ENCODE data around the gene MYL11. TPM values are rescaled to one million over a fixed set of nuclear protein-coding genes. Genes with fewer than 3 reads are reported as not detected.
A peak's percentile ranks its signal among the peaks of the same experiment; 100 is the strongest.

MYL11 gene
- total and polyA plus RNA-seq, 3 experiments from 2014 or later, result 1.9 to 4.6 (median 2.4) TPM

DNA sequence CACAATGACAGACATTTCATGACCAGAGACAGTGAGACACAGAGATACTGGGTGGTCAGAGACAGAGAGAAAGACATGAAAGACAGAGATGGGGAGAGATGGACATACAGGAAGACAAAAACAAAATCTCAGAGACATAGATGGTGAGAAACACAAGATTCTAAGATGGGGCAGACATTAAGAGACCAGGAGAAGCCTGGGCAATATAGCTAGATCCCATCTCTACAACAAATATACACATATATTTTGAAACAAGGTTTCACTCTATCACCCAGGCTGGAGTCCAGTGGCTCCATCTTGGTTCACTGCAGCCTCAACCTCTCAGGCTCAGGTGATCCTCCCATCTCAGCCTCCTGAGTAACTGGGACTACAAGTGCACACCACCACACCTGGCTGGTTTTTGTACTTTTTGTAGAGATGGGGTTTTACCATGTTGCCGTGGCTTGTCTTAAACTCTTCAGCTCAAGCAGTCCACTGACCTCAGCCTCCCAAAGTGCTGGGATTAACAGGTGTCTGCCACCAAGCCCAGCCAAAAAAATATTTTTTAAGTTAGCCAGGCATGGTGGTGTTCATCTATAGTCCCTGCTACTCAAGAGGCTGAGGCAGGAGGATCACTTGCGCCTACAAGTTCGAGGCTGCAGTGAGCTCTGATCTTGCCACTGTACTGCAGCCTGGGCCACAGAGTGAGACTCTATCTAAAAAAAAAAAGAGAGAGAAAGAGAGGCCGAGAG, 5.6 kb downstream of the MYL11 start:
- no peak for DNase-seq
- Mint-ChIP-seq H3K27ac (peak overlapping the region; percentile 92 to 100 (median 100)), H3K27me3 (peaks cover 0 to 2% of the 10 kb centered on the region in 2 donors), H3K4me3 (peak overlapping the region; percentile 91 to 100 (median 93)), H3K9me3 (no peaks in the 10 kb centered on the region), H3K36me3 (peaks cover 3 to 32% (median 3%) of the 10 kb centered on the region in 3 donors), H3K4me1 (peaks cover 59 to 67% (median 60%) of the 10 kb centered on the region in 3 donors)
- CTCF ChIA-PET, result interaction anchor here (1.2 to 3.6 kb wide), 3 partner anchors 9 to 37 kb away, joined by 3 to 24 read pairs (median 6); partner anchors contain the start of gene TBC1D10B
- POLR2A ChIA-PET, result interaction anchor here (1.5 to 4.3 kb wide), 3 partner anchors 9 to 270 kb away, joined by 4 to 35 read pairs (median 8); partner anchors contain the start of genes PRR14 and TBC1D10B
- H3K27me3 ChIP-seq (ENCODE audit: insufficient read depth, low read length, poor library complexity, severe bottlenecking), result no peaks in the 10 kb centered on the region
- peak overlapping the region; percentile 20 for H3K4me3 ChIP-seq (ENCODE audit: low read length)
- H3K9me3 ChIP-seq (ENCODE audit: low read length), result no peaks in the 10 kb centered on the region
- no peaks in the 10 kb centered on the region for H3K36me3 ChIP-seq (ENCODE audit: insufficient read depth, low read length)
- H3K27ac ChIP-seq (ENCODE audit: low read depth, low read length), result no peak overlapping the region
- peaks cover 71% of the 10 kb centered on the region for H3K4me1 ChIP-seq (ENCODE audit: insufficient read depth, low read length)

DNA sequence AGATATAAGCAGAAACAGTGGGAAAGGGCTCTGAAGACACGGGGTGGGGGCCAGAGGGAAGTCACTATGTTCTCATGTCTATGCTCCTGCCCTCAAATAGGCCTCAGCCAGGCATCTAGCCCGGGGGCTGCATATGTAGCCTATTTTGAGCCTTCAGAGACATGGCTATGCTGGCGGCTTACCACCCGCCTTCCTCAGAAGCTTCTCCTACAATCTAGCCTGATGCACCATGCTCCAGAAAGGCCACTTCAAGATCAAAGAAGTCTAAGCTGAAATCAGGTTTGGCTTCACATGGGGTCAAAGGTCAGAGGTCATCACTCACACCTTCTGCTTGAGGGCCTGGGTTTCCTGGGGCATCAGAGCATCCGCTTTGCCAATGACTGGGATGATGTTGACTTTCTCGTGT, 6.2 kb downstream of the MYL11 start:
- Histone ChIP-seq H3K4me1 (ENCODE audit: insufficient read depth, low read length) (peaks cover 68% of the 10 kb centered on the region), H3K9me3 (ENCODE audit: low read length) (no peaks in the 10 kb centered on the region), H3K27ac (ENCODE audit: low read depth, low read length) (peak overlapping the region; percentile 60), H3K27me3 (ENCODE audit: insufficient read depth, low read length, poor library complexity, severe bottlenecking) (no peaks in the 10 kb centered on the region), H3K36me3 (ENCODE audit: insufficient read depth, low read length) (no peaks in the 10 kb centered on the region), H3K4me3 (ENCODE audit: low read length) (peak overlapping the region; percentile 57)
- peak overlapping the region; percentile 81 to 93 (median 91) for H3K4me3 Mint-ChIP-seq
- ChIA-PET POLR2A (interaction anchor here (1.5 to 4.3 kb wide), 2 partner anchors 10 to 37 kb away, joined by 4 to 35 read pairs; partner anchors contain the start of gene TBC1D10B), CTCF (interaction anchor here (1.4 to 3.6 kb wide), 2 partner anchors 10 to 29 kb away, joined by 6 to 24 read pairs; partner anchors contain the start of gene TBC1D10B)
- peaks cover 3 to 32% (median 3%) of the 10 kb centered on the region in 3 donors for H3K36me3 Mint-ChIP-seq
- no peaks in the 10 kb centered on the region for H3K9me3 Mint-ChIP-seq
- no peak for DNase-seq
- H3K4me1 Mint-ChIP-seq, result peaks cover 59 to 64% (median 61%) of the 10 kb centered on the region in 3 donors
- peak overlapping the region; percentile 92 to 100 (median 100) for H3K27ac Mint-ChIP-seq
- H3K27me3 Mint-ChIP-seq, result peaks cover 0 to 2% of the 10 kb centered on the region in 2 donors

DNA sequence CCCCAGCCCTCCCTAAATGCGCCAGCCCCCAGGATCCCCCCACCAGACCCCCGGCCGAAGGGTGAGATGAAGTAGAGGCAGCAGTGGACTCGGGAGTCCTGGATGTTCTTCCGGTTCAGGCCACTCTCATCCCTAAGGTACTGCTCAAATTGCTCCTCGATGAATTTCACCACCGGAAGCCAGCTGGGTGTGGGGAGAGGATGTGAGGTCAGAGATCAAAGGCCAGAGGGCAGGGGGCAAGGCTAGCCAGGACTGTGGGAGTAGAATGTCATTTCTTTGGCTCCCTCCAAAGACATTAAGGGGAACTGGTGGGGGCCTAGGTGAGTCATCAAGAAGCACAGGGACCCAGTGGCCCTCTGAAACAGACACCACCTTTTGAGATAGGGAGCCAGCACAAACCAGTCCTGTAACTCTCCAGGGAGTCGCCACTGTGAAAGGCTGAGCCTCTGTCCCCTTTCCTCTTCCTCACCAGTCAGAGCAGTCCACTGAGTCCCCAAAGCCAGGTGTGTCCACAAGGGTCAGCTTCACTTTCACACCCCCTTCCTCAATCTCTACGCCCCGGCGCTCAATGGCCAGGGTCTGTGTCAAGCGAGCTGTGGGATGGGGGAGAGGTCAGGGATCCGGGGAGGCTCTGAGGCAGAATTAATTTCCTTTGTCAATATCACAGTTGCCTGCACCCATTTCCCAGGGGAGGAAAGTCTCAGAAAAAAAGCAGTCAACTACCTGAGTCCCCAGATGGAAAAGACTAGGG, 6.9 kb downstream of the MYL11 start:
- peak overlapping the region; percentile 57 for H3K4me3 ChIP-seq (ENCODE audit: low read length)
- peak overlapping the region; percentile 60 for H3K27ac ChIP-seq (ENCODE audit: low read depth, low read length)
- peaks cover 59 to 64% (median 60%) of the 10 kb centered on the region in 3 donors for H3K4me1 Mint-ChIP-seq
- no peaks in the 10 kb centered on the region for H3K27me3 ChIP-seq (ENCODE audit: insufficient read depth, low read length, poor library complexity, severe bottlenecking)
- H3K4me3 Mint-ChIP-seq, result peak overlapping the region; percentile 81 to 93 (median 91)
- H3K9me3 Mint-ChIP-seq, result no peaks in the 10 kb centered on the region
- peaks cover 0 to 2% of the 10 kb centered on the region in 2 donors for H3K27me3 Mint-ChIP-seq
- CTCF ChIA-PET, result interaction anchor here (1.4 to 3.6 kb wide), 7 partner anchors 10 to 34 kb away, joined by 4 to 24 read pairs (median 15); partner anchors contain the start of genes TBC1D10B, ZNF48 and ZNF771
- no peaks in the 10 kb centered on the region for H3K9me3 ChIP-seq (ENCODE audit: low read length)
- peaks cover 3 to 32% (median 3%) of the 10 kb centered on the region in 3 donors for H3K36me3 Mint-ChIP-seq
- H3K36me3 ChIP-seq (ENCODE audit: insufficient read depth, low read length), result no peaks in the 10 kb centered on the region
- H3K4me1 ChIP-seq (ENCODE audit: insufficient read depth, low read length), result peaks cover 62% of the 10 kb centered on the region
- peak in 1 of 5 donors; percentile 56 for DNase-seq
- H3K27ac Mint-ChIP-seq, result peak overlapping the region; percentile 92 to 100 (median 100)
- POLR2A ChIA-PET, result interaction anchor here (1.5 to 4.3 kb wide), 6 partner anchors 11 to 316 kb away, joined by 4 to 35 read pairs (median 10); partner anchors contain the start of genes ALDOA, TBC1D10B, ZNF48 and ZNF771

DNA sequence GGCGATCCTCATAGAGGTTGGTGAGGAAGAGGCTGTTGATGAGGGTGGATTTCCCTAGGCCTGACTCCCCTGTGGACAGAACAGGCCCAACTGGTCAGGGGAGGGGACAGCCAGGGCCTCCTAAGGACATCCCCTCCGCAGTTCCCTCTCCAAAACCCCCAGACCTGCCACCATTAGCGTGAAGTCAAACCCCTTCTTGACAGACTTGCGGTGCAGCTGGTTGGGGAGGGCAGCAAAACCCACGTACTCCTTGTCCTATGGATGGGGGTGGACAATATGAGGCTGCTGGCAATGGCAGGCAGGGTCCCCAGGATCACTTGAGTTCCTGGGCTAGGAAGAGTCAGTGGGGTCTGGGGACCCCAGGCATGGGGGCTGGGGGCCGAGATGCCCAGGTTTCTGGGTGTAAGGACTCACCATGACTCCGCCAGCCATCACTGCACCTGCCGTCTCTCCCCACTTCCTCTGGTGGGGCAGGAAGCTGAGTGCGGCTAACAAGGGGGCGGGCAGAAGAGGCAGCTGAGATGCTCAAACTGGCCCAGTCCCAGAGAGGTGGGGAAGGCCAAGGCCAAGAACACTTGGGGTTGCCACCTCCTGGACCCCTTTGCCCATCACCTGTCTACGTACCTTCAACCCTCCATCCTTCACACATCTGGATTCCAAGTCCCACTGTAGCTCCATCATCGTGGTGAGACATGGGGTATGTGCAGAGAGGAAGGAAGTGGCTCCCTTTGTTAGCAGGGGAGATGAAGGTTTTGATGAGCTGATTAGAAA, 7.7 kb downstream of the MYL11 start, which contains the start of gene SEPTIN1:
SEPTIN1 (minus strand) TSS at position 451 of the 771 bp plus-strand sequence; CDS start at position 432, 19 bp downstream.
- H3K4me1 ChIP-seq (ENCODE audit: insufficient read depth, low read length), result peaks cover 54% of the 10 kb centered on the region
- POLR2A ChIA-PET, result interaction anchor here (0.6 to 4.3 kb wide), 20 partner anchors 11 to 317 kb away, joined by 3 to 35 read pairs (median 4); partner anchors contain the start of genes ALDOA, CORO1A, TBC1D10B and ZNF48
- Mint-ChIP-seq H3K4me3 (peak within 1 kb of the TSS; percentile 81 to 93 (median 91)), H3K4me1 (peaks cover 55 to 61% (median 56%) of the 10 kb centered on the region in 3 donors), H3K27ac (peak within 1 kb of the TSS; percentile 92 to 100 (median 100)), H3K27me3 (peaks cover 0 to 2% of the 10 kb centered on the region in 2 donors), H3K9me3 (no peaks in the 10 kb centered on the region), H3K36me3 (peaks cover 3 to 31% (median 3%) of the 10 kb centered on the region in 3 donors)
- peak within 1 kb of the TSS; percentile 57 for H3K4me3 ChIP-seq (ENCODE audit: low read length)
- CTCF ChIA-PET, result interaction anchor here (0.6 to 3.6 kb wide), 11 partner anchors 10 to 216 kb away, joined by 3 to 24 read pairs (median 10); partner anchors contain the start of genes CD2BP2, DCTPP1, TBC1D10B and ZNF48
- no peaks in the 10 kb centered on the region for H3K36me3 ChIP-seq (ENCODE audit: insufficient read depth, low read length)
- peak; percentile 64 to 87 (median 80) for DNase-seq
- no peaks in the 10 kb centered on the region for H3K27me3 ChIP-seq (ENCODE audit: insufficient read depth, low read length, poor library complexity, severe bottlenecking)
- H3K27ac ChIP-seq (ENCODE audit: low read depth, low read length), result peak within 1 kb of the TSS; percentile 60
- no peaks in the 10 kb centered on the region for H3K9me3 ChIP-seq (ENCODE audit: low read length)

DNA sequence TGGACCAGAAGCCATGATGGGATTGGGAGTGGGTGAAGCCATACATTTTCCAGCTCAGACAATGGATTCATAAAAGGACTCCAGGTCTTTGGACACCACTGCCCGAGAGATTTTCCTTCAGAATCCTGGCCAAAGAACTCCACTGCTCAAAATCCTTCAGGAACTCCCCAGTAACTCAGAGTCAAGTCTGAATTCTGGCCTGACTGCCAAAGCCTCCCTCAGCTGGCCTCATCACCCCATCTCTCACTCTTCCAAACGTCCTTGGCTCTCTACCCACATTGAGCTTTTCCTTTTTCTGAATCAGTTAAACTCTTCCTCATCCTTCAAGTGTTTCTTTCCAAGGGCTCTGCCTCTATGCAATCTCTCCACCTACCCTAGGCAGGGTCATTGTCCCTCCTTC, 8.9 kb downstream of the MYL11 start:
- Histone ChIP-seq H3K27me3 (ENCODE audit: insufficient read depth, low read length, poor library complexity, severe bottlenecking) (no peaks in the 10 kb centered on the region), H3K27ac (ENCODE audit: low read depth, low read length) (no peak overlapping the region), H3K9me3 (ENCODE audit: low read length) (no peaks in the 10 kb centered on the region), H3K4me3 (ENCODE audit: low read length) (peak overlapping the region; percentile 23), H3K4me1 (ENCODE audit: insufficient read depth, low read length) (peaks cover 51% of the 10 kb centered on the region), H3K36me3 (ENCODE audit: insufficient read depth, low read length) (no peaks in the 10 kb centered on the region)
- peak overlapping the region; percentile 46 to 93 (median 91) for H3K4me3 Mint-ChIP-seq
- H3K27me3 Mint-ChIP-seq, result peaks cover 0 to 2% of the 10 kb centered on the region in 2 donors
- H3K9me3 Mint-ChIP-seq, result no peaks in the 10 kb centered on the region
- ChIA-PET POLR2A (interaction anchor here (0.6 to 4.3 kb wide), 8 partner anchors 12 to 318 kb away, joined by 3 to 35 read pairs (median 10); partner anchors contain the start of genes ALDOA, CORO1A, TBC1D10B and ZNF48), CTCF (interaction anchor here (0.6 to 3.0 kb wide), 6 partner anchors 8 to 249 kb away, joined by 3 to 20 read pairs (median 12); partner anchors contain the start of gene ZNF771)
- H3K36me3 Mint-ChIP-seq, result peaks cover 3 to 22% (median 3%) of the 10 kb centered on the region in 3 donors
- DNase-seq, result peak in 1 of 5 donors; percentile 4
- peaks cover 46 to 48% (median 47%) of the 10 kb centered on the region in 3 donors for H3K4me1 Mint-ChIP-seq
- peak overlapping the region; percentile 92 to 100 (median 100) for H3K27ac Mint-ChIP-seq

DNA sequence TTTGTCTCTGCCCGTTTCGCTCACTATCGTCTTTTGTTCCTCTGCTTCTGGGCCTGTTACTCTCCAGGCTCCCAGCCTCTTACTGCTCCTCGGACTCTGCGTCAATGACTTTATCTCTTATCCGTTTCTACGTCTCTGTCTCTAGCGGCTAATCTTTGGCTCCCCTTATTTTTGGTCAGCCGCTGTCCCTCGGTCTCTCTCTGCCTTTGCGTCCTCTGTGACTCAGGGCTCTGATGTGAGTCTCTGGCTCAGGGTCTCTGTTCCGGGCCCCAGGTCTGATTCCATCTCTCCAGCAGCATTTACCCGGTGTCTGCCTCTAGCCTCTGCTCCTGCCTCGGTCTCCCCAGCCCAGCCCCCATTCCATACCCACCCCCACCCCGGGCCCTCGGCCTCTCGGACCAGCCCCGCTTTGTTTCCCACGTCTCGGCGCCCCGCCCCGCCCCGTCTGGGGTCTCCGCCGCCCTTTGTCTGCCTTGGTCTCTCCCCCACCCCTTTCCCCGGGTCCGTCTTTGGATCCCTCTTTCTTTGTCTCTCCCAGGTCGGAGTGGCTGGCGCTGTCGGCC, 20.1 kb downstream of the MYL11 start:
- H3K4me3 ChIP-seq (ENCODE audit: low read length), result peak overlapping the region; percentile 53
- no peaks in the 10 kb centered on the region for H3K9me3 ChIP-seq (ENCODE audit: low read length)
- peak overlapping the region; percentile 52 for H3K27ac ChIP-seq (ENCODE audit: low read depth, low read length)
- peak overlapping the region; percentile 44 to 98 (median 76) for H3K27ac Mint-ChIP-seq
- H3K4me3 Mint-ChIP-seq, result peak overlapping the region; percentile 72 to 92 (median 79)
- peaks cover 21% of the 10 kb centered on the region for H3K4me1 ChIP-seq (ENCODE audit: insufficient read depth, low read length)
- no peaks in the 10 kb centered on the region for H3K27me3 ChIP-seq (ENCODE audit: insufficient read depth, low read length, poor library complexity, severe bottlenecking)
- ChIA-PET CTCF (interaction anchor here (0.8 to 3.6 kb wide), 6 partner anchors 11 to 30 kb away, joined by 3 to 19 read pairs (median 8); partner anchors contain the start of genes SEPTIN1 and ZNF771), POLR2A (interaction anchor here (0.5 to 1.9 kb wide), 7 partner anchors 12 to 280 kb away, joined by 3 to 24 read pairs (median 3); partner anchors contain the start of genes SEPTIN1, TBC1D10B and ZNF771)
- H3K27me3 Mint-ChIP-seq, result no peaks in the 10 kb centered on the region
- H3K9me3 Mint-ChIP-seq, result peaks cover 0 to 2% (median 0%) of the 10 kb centered on the region in 5 donors
- no peak for DNase-seq
- peaks cover 0 to 24% (median 5%) of the 10 kb centered on the region in 3 donors for H3K36me3 Mint-ChIP-seq
- H3K36me3 ChIP-seq (ENCODE audit: insufficient read depth, low read length), result no peaks in the 10 kb centered on the region
- H3K4me1 Mint-ChIP-seq, result peaks cover 23 to 41% (median 27%) of the 10 kb centered on the region in 3 donors

Measured in CD8-positive, alpha-beta memory T cell (primary cell).